Mesenchymal stem cell (in vitro differentiated cells and primary cell): ENCODE results near the gene SURF2.
"Not testable (repeated sequence)": the region's sequence is repeated elsewhere in the genome, so short reads cannot be mapped to it uniquely, and the experiment has no call there.

Source experiments
- DNase-seq: peaks from one replicate; pipeline ENCODE4 v3.0.0-alpha.2; 2013
- H2AFZ ChIP-seq: one replicate; pipeline ENCODE4 v1.6.1; 2013; ENCODE audit warnings: low read depth, mild to moderate bottlenecking, control low read depth, inconsistent platforms, low read length, moderate library complexity
- H2AK5ac ChIP-seq: 2 replicates; pipeline ENCODE4 v1.6.1; 2013; ENCODE audit warnings: low read length, moderate library complexity, mild to moderate bottlenecking, inconsistent platforms; ENCODE audit not compliant: severe bottlenecking
- H2BK120ac ChIP-seq: one replicate; pipeline ENCODE4 v1.6.1; 2013; ENCODE audit warnings: low read depth, mild to moderate bottlenecking, inconsistent platforms, low read length, moderate library complexity
- H2BK12ac ChIP-seq, 2 experiments: one replicate each; pipeline ENCODE4 v1.6.1; 2013; ENCODE audit warnings: inconsistent platforms in 2 of 2, low read length in 2 of 2, mild to moderate bottlenecking in 2 of 2, moderate library complexity in 2 of 2, control low read depth in 1 of 2
- H2BK15ac ChIP-seq: one replicate; pipeline ENCODE4 v1.6.1; 2013; ENCODE audit warnings: mild to moderate bottlenecking, low read depth, inconsistent platforms; ENCODE audit not compliant: poor library complexity, severe bottlenecking
- H2BK5ac ChIP-seq: 2 replicates; pipeline ENCODE4 v1.6.1; 2013; ENCODE audit warnings: low read depth, mild to moderate bottlenecking, low read length, control low read depth, inconsistent platforms; ENCODE audit not compliant: poor library complexity, severe bottlenecking
- H3K14ac ChIP-seq, 2 experiments: one replicate each; pipeline ENCODE4 v1.6.1; 2013; ENCODE audit warnings: inconsistent platforms in 2 of 2, low read length in 2 of 2, control low read depth in 1 of 2, mild to moderate bottlenecking in 1 of 2, moderate library complexity in 1 of 2
- H3K18ac ChIP-seq, 2 experiments: one replicate each; pipeline ENCODE4 v1.6.1; 2013; ENCODE audit warnings: inconsistent platforms in 2 of 2, low read length in 2 of 2, control low read depth in 1 of 2, low read depth in 1 of 2, mild to moderate bottlenecking in 1 of 2
- H3K23ac ChIP-seq, 2 experiments: one replicate each; pipeline ENCODE4 v1.6.1; 2013; ENCODE audit warnings: inconsistent platforms in 2 of 2, low read length in 2 of 2, mild to moderate bottlenecking in 2 of 2, moderate library complexity in 2 of 2, control low read depth in 1 of 2
- H3K27ac ChIP-seq: 2 replicates; pipeline ENCODE4 v1.5.1; 2013; ENCODE audit warnings: mild to moderate bottlenecking, moderate library complexity, low read length, control low read depth, inconsistent platforms; ENCODE audit not compliant: poor library complexity, severe bottlenecking
- H3K27me3 ChIP-seq, 2 experiments: 2 replicates each; pipeline versions ENCODE4 v1.6.1 to v1.7.0; 2013; ENCODE audit warnings: low read length in 2 of 2, mild to moderate bottlenecking in 2 of 2, moderate library complexity in 2 of 2, control low read depth in 1 of 2, inconsistent platforms in 1 of 2; ENCODE audit not compliant: control insufficient read depth in 1 of 2, insufficient read depth in 1 of 2
- H3K36me3 ChIP-seq, 2 experiments: 2 replicates each; pipeline versions ENCODE4 v1.6.1 to v1.7.0; 2013; ENCODE audit warnings: low read length in 2 of 2, control low read depth in 1 of 2, inconsistent platforms in 1 of 2, low read depth in 1 of 2, mild to moderate bottlenecking in 1 of 2; ENCODE audit not compliant: insufficient read depth in 2 of 2, control insufficient read depth in 1 of 2
- H3K4ac ChIP-seq, 2 experiments: one replicate each; pipeline ENCODE4 v1.6.1; 2013; ENCODE audit warnings: inconsistent platforms in 2 of 2, low read length in 2 of 2, mild to moderate bottlenecking in 2 of 2, moderate library complexity in 2 of 2, control low read depth in 1 of 2, low read depth in 1 of 2
- H3K4me1 ChIP-seq: 2 replicates; pipeline ENCODE4 v1.6.1; 2013; ENCODE audit warnings: low read depth, low read length, control low read depth; ENCODE audit not compliant: control insufficient read depth, insufficient read depth
- H3K4me2 ChIP-seq: 2 replicates; pipeline ENCODE4 v1.6.1; 2013; ENCODE audit warnings: low read length, mild to moderate bottlenecking, inconsistent platforms; ENCODE audit not compliant: poor library complexity, severe bottlenecking
- H3K4me3 ChIP-seq, 2 experiments: 2 replicates each; pipeline versions ENCODE4 v1.5.1 to v1.7.0; 2013; ENCODE audit warnings: low read length in 2 of 2, mild to moderate bottlenecking in 2 of 2, control low read depth in 1 of 2, low read depth in 1 of 2; ENCODE audit not compliant: insufficient read depth in 1 of 2
- H3K79me1 ChIP-seq: replicated peaks from 2 replicates; pipeline ENCODE4 v1.6.1; 2013; ENCODE audit warnings: mild to moderate bottlenecking, control low read depth, low read length, inconsistent platforms; ENCODE audit not compliant: poor library complexity, severe bottlenecking
- H3K9ac ChIP-seq: 2 replicates; pipeline ENCODE4 v1.7.0; 2013; ENCODE audit warnings: mild to moderate bottlenecking, low read length, moderate library complexity
- H3K9me3 ChIP-seq: 2 replicates; pipeline ENCODE4 v1.7.0; 2013; ENCODE audit warnings: mild to moderate bottlenecking, low read length; ENCODE audit not compliant: control insufficient read depth
- H4K8ac ChIP-seq: one replicate; pipeline ENCODE4 v1.6.1; 2013; ENCODE audit warnings: inconsistent platforms, mild to moderate bottlenecking, low read length, moderate library complexity
- H4K91ac ChIP-seq: one replicate; pipeline ENCODE4 v1.6.1; 2013; ENCODE audit warnings: mild to moderate bottlenecking, low read length, inconsistent platforms
- WGBS: methylation state at CpG from one replicate; pipeline ENCODE4 v1.1.7; 2013; ENCODE audit warnings: mixed read lengths; 5-methylcytosine and 5-hydroxymethylcytosine counted together

The SURF2 gene

DNA sequence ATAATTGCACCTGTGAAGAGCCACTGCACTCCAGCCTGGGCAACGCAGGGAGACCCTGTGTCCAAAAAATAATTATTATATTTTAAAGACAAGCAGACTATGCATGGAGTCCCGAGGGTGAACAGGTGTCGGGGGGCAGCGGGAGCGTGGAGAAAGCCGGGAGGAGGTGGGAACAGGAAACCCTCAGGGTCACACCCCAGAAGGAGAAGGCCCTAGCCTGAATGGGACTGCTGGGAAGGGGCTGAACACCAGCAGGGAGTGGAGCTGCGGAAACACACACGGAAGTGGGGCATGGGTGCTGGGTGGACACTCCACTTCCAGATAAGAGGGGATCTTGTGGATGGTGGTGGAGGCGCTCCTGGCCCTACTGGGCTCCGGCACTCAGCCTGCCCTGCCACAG, 33.1 kb upstream of the SURF2 start:
- Histone ChIP-seq H2BK15ac (no peak overlapping the region), H3K4me1 (no peaks in the 10 kb centered on the region), H2BK120ac (no peak overlapping the region), H3K4me2 (no peak overlapping the region), H2AK5ac (no peak overlapping the region), H2AFZ (no peak overlapping the region), H3K18ac (no peak overlapping the region), H3K27me3 (peaks cover 8 to 15% of the 10 kb centered on the region in 2 experiments), H4K8ac (no peak overlapping the region), H3K79me1 (no peaks in the 10 kb centered on the region), H3K9me3 (peaks cover 4% of the 10 kb centered on the region), H2BK5ac (no peak overlapping the region), H3K4ac (no peak overlapping the region), H3K23ac (no peak overlapping the region), H3K9ac (no peak overlapping the region), H3K36me3 (peaks cover 2 to 3% of the 10 kb centered on the region in 2 experiments), H3K4me3 (no peak overlapping the region), H3K14ac (no peak overlapping the region), H4K91ac (no peak overlapping the region), H3K27ac (no peak overlapping the region), H2BK12ac (no peak overlapping the region)
- DNase-seq, result no peak
- WGBS, result 94% methylated on average over 9 of the region's 10 CpGs

DNA sequence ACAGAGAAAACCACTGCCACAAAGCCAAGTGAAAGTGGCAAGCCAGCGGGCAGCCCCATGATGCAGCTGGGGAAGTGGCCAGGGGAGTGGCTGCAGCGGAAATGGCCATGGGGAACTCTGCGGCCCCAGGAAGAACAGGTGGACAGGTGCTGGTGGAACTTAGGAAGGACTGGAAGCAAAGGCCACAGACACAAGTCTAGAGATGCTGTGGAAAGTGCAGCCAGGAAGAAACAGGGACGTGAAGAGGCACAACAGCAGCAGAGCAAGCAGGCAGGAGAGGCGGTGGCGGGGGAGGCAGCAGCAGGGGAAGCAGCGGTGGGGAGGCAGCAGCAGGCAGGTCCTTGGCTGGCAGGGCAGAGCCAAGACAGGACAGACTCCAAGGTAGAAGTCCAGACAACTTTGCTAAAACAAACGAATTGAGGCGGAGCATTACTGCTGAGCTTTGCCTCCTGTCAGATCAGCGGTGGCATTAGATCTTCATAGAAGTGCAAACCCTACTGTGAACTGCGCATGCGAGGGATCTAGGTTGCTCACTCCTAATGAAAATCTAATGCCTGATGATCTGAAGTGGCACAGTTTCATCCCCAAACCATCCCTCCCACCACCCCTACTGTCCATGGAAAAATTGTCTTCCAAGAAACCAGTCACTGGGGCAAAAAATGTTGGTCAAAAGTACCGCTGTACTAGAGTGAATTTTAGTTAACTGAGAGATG, 32.2 kb upstream of the SURF2 start:
- no peak overlapping the region for H2BK5ac ChIP-seq
- no peak overlapping the region for H3K4me2 ChIP-seq
- peaks cover 4% of the 10 kb centered on the region for H3K9me3 ChIP-seq
- H2BK15ac ChIP-seq, result no peak overlapping the region
- H2BK12ac ChIP-seq, result no peak overlapping the region
- H2BK120ac ChIP-seq, result no peak overlapping the region
- H3K14ac ChIP-seq, result no peak overlapping the region
- DNase-seq, result no peak
- H3K18ac ChIP-seq, result no peak overlapping the region
- no peak overlapping the region for H3K4me3 ChIP-seq
- no peak overlapping the region for H2AK5ac ChIP-seq
- H3K27ac ChIP-seq, result no peak overlapping the region
- H3K79me1 ChIP-seq, result no peaks in the 10 kb centered on the region
- 85% methylated on average over 13 of the region's 13 CpGs for WGBS
- H4K91ac ChIP-seq, result peak overlapping the region; percentile 48
- H3K4ac ChIP-seq, result no peak overlapping the region
- no peak overlapping the region for H3K9ac ChIP-seq
- no peak overlapping the region for H4K8ac ChIP-seq
- no peak overlapping the region for H2AFZ ChIP-seq
- no peak overlapping the region for H3K23ac ChIP-seq
- no peaks in the 10 kb centered on the region for H3K4me1 ChIP-seq
- H3K27me3 ChIP-seq, result peaks cover 8 to 15% of the 10 kb centered on the region in 2 experiments
- peaks cover 2 to 6% of the 10 kb centered on the region in 2 experiments for H3K36me3 ChIP-seq

DNA sequence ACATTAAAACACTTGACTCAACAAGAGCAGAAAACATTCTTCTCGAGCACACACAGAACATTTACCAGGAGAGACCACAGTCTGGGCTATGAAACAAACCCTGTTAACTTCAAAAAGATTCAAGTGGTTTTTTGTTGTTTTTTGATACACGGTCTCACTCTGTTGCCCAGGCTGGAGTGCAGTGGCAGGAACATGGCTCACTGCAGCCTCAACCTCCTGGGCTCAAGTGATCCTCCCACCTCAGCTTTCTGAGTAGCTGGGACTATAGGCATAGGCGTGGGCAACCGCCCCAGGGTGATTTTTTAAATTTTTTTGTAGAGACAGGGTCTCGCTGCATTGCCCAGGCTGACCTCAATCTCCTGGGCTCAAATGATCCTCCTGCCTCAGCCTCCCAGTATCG, 29.3 kb upstream of the SURF2 start:
- not testable (repeated sequence) for H3K4me3 ChIP-seq, H2AK5ac ChIP-seq, H3K27me3 ChIP-seq, H4K8ac ChIP-seq, H2BK120ac ChIP-seq, H3K4ac ChIP-seq, H2BK5ac ChIP-seq, H3K14ac ChIP-seq, H3K23ac ChIP-seq, H3K9me3 ChIP-seq, H3K9ac ChIP-seq, DNase-seq, H3K27ac ChIP-seq, H3K18ac ChIP-seq, H3K4me1 ChIP-seq, H2BK12ac ChIP-seq, H2AFZ ChIP-seq, H2BK15ac ChIP-seq, H3K4me2 ChIP-seq, H4K91ac ChIP-seq
- 83% methylated on average over 6 of the region's 6 CpGs for WGBS
- Histone ChIP-seq H3K36me3 (peaks cover 13 to 30% of the 10 kb centered on the region in 2 experiments), H3K79me1 (peaks cover 12% of the 10 kb centered on the region)

DNA sequence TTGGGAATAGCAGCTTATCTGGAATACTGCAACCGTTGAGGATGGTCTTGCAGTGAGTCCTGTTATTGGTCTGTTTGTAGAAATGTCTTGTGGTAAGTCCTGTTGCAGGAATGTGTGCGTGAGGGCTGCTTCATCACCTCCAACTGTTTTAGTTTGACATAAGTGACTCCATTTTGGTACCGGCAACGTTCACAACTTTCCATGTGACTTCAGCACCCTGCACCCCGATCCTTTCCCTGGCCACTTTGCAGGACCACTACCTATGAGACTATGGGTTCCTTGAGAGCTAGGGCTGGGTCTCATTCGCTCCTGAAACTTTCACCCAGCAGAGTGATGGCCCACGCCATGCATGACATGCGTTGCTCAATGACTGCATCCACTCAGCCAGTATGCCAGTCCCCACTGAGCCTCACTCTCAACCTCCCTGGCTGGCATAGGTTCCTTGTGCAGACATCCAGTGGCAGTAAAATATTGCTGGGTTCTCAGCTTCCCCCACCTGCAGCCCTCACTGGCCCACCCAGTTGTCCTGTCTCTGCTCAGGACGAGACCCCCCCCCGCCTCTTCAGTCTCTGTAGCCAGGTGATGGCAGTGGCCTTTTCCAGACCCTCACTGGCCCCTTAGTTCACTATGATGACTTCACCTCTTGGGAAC, 28.4 kb upstream of the SURF2 start:
- no peak overlapping the region for H3K4me2 ChIP-seq
- H2AFZ ChIP-seq, result no peak overlapping the region
- peaks cover 4% of the 10 kb centered on the region for H3K9me3 ChIP-seq
- H2AK5ac ChIP-seq, result no peak overlapping the region
- no peak overlapping the region for H4K8ac ChIP-seq
- H3K27ac ChIP-seq, result no peak overlapping the region
- H3K4me1 ChIP-seq, result peaks cover 3% of the 10 kb centered on the region
- H3K4me3 ChIP-seq, result no peak overlapping the region
- H2BK120ac ChIP-seq, result no peak overlapping the region
- peaks cover 21% of the 10 kb centered on the region for H3K79me1 ChIP-seq
- no peak overlapping the region for H2BK15ac ChIP-seq
- H3K14ac ChIP-seq, result no peak overlapping the region
- DNase-seq, result no peak
- H3K36me3 ChIP-seq, result peaks cover 23 to 40% of the 10 kb centered on the region in 2 experiments
- peaks cover 0 to 8% of the 10 kb centered on the region in 2 experiments for H3K27me3 ChIP-seq
- 85% methylated on average over 10 of the region's 10 CpGs for WGBS
- no peak overlapping the region for H3K9ac ChIP-seq
- H3K18ac ChIP-seq, result no peak overlapping the region
- no peak overlapping the region for H4K91ac ChIP-seq
- no peak overlapping the region for H3K4ac ChIP-seq
- no peak overlapping the region for H2BK12ac ChIP-seq
- no peak overlapping the region for H2BK5ac ChIP-seq
- no peak overlapping the region for H3K23ac ChIP-seq
